GM03348 (cell line): Measurements from ENCODE around the gene MRTFA.
"Not testable (repeated sequence)": the region's sequence is repeated elsewhere in the genome, so short reads cannot be mapped to it uniquely, and the experiment has no call there.

ENCODE experiments used
- DNase-seq: peaks from one replicate; pipeline ENCODE4 v3.0.0; 2012; ENCODE audit warnings: low spot score

Gene MRTFA

GRCh38 chr22:40627612-40628011, 8.9 kb downstream of the MRTFA start:
- no peak for DNase-seq

- DNase-seq, result peak; percentile 39
These were observed 9.7 kb downstream of the MRTFA start for GRCh38 chr22:40626851-40627250.

DNA sequence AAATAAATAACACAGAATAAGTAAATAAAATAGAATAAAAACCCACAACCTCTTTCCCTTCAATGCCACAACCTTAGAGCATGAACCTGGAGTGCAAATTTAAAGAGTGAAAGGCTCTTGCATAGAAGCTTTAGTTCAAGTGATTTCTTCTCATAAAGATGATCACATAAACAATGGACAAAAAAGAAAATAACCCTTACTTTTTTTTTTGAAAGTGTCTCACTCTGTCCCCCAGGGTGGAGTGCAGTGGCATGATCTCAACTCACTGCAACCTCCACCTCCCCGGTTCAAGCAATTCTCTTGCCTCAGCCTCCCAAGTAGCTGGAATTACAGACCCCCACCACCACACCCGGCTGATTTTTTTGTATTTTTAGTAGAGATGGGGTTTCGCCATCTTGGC, 10.7 kb downstream of the MRTFA start:
- DNase-seq, result not testable (repeated sequence)

- DNase-seq, result not testable (repeated sequence)
These were observed 11.2 kb downstream of the MRTFA start for GRCh38 chr22:40625281-40625680.

DNA sequence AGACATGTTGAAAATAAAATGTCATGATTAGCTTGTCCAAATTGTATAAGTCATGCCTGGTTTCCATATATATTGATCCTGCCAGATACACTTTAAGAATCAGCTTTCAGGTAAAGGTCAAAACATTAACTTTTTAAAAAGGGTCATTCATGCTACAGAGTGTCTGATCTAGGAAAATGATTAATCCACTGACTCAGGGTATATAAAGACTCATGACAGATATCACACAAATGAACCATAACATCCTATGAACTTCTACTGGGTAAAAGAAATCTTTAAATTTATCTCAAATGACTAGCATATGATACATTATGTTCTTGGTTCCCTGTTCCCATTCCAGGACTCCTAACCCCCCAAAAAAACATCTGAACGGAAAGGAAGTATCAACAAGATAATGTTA, 11.7 kb downstream of the MRTFA start:
- DNase-seq, result no peak

DNA sequence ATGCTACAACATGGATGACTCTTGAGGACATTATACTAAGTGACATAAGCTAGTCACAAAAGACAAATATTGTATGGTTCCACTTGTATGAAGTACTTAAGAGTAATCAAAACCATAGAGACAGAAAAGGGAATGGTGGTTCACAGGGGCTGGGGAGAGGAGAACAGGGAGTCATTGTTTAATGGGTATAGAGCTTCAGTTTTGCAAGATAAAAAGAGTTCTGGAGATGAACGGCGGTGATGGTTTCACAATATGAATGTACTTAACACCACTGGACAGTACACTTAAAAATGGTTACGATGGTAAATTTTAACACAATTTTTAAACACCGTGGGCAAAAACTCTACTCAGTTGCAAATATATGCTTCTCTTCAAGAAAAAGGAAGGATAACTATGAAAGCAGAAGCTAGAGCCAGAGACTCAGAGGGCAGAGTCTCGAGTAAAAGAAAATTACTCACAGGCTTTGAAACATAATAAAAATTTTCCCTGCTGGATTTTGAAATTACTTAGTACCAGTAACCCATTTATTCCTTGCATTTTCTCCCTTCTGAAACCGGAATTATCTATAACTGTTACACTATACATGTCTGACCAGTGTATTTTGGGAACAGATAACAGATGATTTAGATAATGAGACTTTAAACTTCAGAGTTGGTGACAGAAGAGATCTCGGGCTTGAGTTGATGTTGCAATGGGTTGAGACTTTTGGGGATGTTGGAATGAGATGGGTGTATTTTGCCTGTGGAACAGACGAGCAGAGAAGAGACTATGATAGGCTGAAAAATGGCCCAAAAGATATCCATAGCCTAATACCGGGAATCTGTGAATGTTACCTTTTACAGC, 15.0 kb downstream of the MRTFA start:
- DNase-seq, result no peak

DNA sequence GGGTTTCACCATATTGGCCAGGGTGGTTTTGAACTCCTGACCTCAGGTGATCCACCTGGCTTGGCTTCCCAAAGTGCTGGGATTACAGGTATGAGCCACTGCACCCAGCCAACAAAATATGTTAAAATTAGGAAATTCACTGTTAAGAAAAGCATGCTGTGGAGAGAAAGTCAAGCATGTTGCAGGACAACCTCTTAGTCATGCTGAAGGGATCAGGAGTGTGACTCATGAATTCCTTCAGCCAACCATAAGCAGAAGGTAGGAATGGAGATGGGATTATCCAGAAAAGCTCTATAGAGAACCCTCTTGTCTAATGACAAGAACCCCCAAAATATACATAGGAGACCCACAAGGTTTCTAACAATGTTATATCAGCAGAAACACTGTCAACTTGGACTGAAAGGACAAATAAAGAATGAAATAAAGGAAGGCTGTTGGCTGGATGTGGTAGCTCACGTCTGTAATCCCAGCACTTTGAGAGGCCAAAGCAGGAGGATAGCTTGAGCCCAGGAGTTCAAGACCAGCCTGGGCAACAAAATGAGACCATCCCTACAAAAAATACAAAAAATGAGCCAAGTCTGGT, 16.0 kb downstream of the MRTFA start:
- peak; percentile 47 for DNase-seq

- DNase-seq, result no peak
These were observed 18.1 kb downstream of the MRTFA start for GRCh38 chr22:40618400-40618799.

DNA sequence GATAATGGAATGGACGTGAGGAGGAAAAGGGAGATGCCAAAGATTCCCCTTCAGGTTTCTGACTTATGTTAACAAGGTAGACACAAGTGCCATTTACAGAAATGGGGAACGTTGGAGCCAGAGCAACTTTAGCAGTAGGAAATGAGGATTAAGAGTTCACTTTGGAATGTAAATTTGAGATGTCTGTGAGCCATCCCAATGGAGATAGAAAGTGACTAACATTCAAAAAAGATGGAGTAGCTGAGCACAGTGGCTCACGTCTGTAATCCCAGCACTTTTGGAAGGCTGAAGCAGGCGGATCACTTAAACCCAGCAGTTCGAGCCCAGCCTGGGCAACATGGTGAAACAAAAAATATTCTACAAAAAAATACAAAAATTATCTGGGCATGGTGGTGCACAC, 19.9 kb downstream of the MRTFA start:
- DNase-seq, result no peak

DNA sequence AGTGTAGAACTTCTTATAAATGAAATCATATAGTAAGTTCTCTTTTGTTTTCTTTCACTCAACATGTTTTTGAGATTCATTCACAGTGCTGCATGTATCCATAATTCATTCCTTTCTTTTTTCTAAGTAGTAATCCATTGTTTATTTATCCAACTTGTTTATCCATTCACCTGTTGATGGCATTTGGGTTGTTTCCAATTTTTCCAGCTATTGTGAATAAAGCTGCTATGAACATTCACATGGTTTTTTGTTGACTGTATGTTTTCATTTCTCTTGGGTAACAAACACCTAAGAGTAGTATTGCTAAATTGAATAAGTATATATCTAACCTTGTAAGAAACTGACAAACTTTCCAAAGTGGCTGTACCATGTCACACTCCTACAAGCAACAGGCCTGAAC, 23.5 kb downstream of the MRTFA start:
- DNase-seq, result no peak

DNA sequence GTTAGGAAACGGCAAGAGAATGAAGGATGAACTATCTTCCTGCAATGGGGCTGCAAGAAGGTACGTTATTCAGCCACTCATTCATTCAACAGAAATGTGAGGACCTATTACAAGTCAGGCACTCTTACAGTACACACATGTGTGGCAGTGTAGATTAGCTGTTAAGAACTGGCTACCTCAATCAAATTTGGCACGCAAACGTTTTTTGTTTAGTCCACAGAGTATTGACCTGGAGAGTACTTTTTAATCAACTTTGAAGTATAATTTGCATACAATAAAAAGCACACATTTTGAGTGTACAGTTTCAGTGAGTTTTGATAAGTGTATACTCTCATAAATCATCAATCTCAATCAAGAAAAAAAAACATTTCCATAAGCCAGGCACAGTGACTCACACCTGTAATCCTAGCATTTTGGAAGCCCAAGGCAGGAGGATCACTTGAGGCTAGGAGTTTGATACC, 24.2 kb downstream of the MRTFA start:
- no peak for DNase-seq

- no peak for DNase-seq
These were observed 24.9 kb downstream of the MRTFA start for GRCh38 chr22:40611606-40612005.

GRCh38 chr22:40610329-40610850, 26.1 kb downstream of the MRTFA start:
- DNase-seq, result no peak

DNA sequence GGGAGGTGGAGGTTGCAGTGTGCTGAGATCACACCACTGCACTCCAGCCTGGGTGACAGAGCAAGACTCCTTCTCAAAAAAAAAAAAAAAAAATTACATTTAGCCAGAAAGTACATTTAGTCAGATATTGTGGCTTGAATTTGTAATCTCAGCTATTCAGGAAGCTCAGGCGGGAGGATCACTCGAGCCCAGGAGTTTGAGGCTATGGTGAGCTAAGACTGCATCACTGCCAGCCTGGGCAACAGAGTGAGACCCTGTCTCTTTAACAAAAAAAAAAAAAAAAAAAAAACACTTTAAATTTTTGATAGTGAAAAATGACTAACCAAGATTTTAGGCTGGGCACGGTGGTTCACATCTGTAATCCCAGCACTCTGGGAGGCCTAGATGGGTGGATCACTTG, 27.3 kb downstream of the MRTFA start:
- no peak for DNase-seq

GRCh38 chr22:40607506-40607905, 29.0 kb downstream of the MRTFA start:
- DNase-seq, result no peak

DNA sequence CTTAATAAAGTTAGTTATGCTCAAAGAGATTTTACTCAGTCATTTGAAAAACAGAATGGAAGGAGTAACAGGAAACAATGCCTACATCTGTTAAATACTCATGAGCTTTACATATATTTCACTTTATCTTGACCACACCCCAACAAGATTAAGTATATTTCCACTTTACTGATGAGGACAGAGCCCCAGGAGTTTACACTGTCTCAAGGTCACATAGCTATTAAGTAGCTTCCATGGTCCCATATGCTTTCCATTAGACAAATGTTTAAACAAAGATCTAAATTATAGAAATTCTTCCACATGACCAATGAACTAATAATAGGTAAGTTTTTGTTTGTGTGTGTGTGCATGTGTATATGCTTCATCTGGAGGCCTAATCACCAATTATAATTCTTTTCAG, 30.2 kb downstream of the MRTFA start:
- no peak for DNase-seq

DNA sequence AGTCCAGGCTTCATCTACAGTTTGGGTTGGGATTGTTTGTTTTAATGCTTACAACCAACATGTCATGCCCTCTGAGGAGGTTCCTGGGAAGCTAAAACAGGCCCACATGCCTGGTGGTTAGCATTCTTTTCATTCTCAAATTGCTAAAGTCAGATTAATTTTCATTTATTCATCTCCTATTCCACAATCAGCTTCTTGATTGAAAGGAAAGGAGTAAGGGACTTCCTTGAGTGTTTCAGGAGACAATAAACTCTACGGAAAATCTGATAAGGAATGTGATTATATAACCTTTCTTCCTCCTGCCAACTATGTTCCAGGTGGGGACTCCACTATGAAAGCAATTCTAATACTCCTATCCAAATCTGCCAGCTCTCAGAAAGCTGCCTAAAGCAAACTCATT, 30.8 kb downstream of the MRTFA start:
- DNase-seq, result peak; percentile 53

- DNase-seq, result peak; percentile 55
These were observed 33.4 kb downstream of the MRTFA start for GRCh38 chr22:40603088-40603605.

- DNase-seq, result peak; percentile 36
These were observed 34.3 kb downstream of the MRTFA start for GRCh38 chr22:40602231-40602630.

DNA sequence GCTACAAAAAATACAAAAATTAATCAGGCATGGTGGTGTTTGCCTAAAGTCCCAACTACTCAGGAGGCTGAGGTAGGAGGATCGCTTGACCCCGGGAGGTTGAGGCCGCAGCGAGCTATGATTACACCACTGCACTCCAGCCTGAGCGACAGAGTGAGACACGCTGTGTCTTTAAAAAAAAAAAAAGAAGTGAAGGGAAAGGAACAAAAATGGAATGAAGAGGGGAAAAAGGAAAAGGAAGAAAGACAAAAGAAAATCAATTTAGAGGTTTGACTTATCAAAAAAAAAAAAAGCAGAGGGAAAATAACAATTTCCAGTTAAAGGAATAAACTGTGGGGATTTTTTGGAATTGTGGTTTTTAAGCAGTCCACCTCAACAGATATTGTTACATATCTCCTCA, 36.8 kb downstream of the MRTFA start:
- DNase-seq, result no peak

GRCh38 chr22:40598712-40599111, 37.8 kb downstream of the MRTFA start:
- not testable (repeated sequence) for DNase-seq

DNA sequence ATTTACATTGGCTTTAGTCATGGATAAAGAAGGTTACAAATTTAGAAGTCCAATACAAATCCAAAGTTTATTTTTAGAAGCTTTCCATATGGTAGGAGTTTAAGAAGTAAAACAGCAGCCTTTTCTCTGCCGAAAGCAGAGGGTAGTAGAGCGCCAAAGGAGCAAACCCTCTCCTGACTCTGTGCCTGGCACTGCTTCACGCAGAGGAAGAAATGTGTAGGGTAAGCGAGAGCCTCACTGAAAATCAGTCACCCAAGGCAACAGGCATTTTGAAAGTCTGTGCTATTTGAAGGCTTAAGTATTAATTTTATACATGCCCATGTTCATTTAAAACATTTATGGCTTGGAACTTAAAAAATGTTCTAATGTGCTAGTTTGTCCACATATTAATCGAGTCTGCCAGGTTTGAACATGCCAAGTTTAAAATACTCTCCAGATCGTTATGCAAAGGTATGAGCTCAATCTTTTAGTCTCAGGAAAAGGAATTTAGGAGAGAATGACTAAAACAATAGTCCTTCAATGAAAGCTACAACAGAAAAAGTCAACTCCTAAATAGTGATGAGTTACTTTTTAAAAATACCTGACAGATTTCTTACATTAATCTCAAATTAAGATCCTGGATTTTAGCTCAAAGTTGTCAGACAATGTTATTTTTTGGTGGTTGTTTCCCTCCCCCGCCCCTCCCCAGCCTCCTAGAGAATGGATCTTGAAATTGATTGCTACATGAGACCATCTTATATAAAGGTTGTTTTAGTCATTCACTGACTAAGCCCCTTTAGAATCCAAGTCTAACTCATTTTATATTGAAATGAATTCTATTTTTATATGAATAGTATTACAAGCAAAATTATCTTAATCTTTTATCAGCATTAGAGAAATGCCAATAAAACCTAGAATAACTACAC, 38.7 kb downstream of the MRTFA start:
- peak; percentile 53 for DNase-seq
